ENCODE measurements around the gene NDUFAF5.

- TF ChIP-seq POLR2A (IDR thresholded peaks at IDR 0.05) (no peak), CTCF (IDR thresholded peaks at IDR 0.05) (no peak)
Observed at GRCh38 chr20:13838664-13839063, 53.8 kb downstream of the NDUFAF5 start.

Measured in tibial nerve (tissue), 3 donors.